RCC 7860 (cell line): ENCODE measurements around the gene GEMIN7.

Source experiments
- DNase-seq: peaks from one replicate; pipeline ENCODE4 v3.0.0-alpha.2; 2015; ENCODE audit warnings: low spot score
- FAIRE-seq: peaks from 2 replicates; lab custom pipeline; 2012; peaks lifted over from hg19 to GRCh38; lab: Jason Lieb, UNC

The GEMIN7 gene

DNA sequence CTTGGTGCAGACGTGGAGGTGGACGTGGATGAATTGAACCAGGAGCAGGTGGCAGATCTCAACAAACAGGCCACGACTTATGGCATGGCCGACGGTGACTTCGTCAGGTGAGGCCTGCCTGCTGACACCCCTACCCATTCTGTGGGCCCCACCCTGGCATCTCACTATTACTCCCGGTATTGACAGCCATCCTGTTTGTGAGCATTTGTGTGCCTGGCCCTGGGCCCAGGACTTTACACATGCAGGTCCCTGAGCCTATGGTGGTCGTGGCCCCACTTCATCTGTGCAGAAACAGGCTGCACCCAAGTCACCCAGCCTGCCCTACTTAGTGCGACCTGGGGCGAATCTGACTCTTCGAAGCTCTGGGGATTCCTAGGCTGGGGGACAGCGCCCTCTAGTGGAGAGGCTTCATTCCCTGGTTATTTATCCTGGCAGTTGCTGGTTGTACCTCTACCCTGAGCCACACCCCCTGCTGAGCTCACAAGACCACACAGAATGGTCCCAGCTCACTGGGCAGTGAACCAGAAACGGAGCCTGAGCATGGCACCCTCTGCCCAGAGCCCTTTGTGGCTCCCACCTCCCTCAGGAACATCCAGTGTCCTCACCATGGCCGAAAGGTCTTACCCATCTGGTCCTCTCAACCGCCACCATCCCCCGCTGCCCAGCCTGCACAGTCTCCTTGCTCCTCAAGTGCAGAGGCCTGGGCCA lies 19.6 kb upstream of the GEMIN7 start:
- DNase-seq (peak; percentile 54), FAIRE-seq (no peak)

GRCh38 chr19:45061965-45062364 lies 17.1 kb upstream of the GEMIN7 start:
- DNase-seq, result no peak
- no peak for FAIRE-seq

DNA sequence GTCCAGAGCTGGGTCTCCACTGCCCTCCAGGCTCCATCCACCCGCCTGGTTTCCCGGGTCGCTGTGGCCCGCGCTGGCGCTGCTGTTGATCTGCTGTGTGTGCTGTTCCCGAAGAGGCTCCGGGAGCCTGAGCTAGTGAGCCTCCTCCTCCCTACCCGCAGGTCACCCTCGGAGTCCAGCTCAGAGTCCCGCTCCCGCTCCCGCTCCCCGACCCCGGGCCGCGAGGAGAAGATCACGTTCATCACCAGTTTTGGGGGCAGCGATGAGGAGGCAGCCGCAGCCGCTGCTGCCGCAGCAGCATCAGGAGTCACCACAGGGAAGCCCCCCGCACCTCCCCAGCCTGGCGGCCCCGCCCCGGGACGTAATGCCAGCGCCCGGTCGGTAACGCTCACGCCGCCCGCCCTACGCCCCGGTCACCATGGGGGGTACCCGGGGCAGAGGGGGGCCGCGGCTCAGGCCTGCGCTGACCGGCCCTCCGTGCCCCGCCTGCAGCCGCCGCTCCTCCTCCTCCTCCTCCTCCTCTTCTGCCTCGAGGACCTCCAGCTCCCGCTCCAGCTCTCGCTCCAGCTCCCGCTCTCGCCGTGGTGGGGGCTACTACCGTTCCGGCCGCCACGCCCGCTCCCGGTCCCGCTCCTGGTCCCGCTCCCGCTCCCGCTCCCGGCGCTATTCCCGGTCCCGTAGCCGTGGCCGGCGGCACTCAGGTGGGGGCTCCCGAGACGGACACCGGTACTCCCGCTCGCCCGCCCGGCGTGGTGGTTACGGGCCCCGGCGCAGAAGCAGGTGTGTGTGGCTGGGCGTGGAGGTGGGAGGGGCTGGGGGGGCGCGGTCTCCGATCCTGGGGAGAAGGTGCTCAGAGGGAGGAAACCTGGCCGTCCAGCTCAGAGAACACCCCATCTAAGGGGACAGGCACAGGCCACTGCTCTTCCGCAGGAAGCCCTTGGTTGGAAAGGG lies 14.9 kb upstream of the GEMIN7 start:
- DNase-seq, result no peak
- FAIRE-seq, result no peak

- no peak for FAIRE-seq
- no peak for DNase-seq
Measured at GRCh38 chr19:45066921-45067661, 12.0 kb upstream of the GEMIN7 start.

GRCh38 chr19:45068041-45068440 lies 11.0 kb upstream of the GEMIN7 start:
- no peak for FAIRE-seq

DNA sequence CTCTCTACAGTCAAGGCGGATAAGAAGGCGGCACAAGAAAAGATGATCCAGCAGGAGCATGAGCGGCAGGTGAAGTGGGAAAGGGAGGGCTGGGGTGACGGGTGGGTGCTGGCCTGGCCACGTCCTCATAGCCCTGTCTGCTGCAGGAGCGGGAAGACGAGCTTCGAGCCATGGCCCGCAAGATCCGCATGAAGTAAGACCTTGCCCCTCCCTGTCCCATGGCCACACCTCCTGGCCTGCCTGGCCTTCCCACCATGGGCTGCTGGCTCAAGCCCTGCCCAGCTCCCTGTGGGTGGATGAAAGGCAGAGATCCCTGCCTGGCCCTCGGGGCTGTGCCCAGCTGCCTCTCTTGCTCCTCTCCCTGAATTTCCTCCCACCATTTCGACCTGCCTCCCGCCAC lies 10.0 kb upstream of the GEMIN7 start:
- FAIRE-seq, result no peak

More at GRCh38 chr19:45068041-45068440, 11.0 kb upstream of the GEMIN7 start:
- DNase-seq, result no peak

GRCh38 chr19:45070214-45070613 lies 8.8 kb upstream of the GEMIN7 start:
- DNase-seq (no peak), FAIRE-seq (no peak)

More for the DNA sequence above, 10.0 kb upstream of the GEMIN7 start:
- DNase-seq, result no peak

- DNase-seq (no peak), FAIRE-seq (no peak)
Measured at GRCh38 chr19:45070861-45071544, 8.1 kb upstream of the GEMIN7 start.

DNA sequence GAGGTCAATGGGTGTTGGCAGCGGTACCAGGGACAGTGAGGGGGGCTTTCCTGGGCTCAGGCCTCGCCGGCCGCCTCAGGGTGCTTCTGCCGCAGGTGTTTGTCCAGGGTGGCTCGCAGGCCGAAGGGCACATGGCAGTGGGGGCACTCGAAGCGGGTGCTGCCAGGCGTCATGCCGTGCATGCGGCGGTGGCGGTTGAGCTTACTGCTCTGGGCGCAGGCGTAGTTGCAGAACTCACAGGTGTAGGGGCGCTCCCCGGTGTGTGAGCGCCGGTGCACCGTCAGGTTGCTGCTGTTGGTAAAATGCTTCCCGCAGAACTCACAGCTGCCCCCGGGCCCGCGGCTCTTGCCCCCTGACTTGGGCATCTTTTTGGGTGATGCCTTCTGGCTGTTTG lies 7.5 kb upstream of the GEMIN7 start:
- FAIRE-seq, result no peak
- DNase-seq, result no peak

DNA sequence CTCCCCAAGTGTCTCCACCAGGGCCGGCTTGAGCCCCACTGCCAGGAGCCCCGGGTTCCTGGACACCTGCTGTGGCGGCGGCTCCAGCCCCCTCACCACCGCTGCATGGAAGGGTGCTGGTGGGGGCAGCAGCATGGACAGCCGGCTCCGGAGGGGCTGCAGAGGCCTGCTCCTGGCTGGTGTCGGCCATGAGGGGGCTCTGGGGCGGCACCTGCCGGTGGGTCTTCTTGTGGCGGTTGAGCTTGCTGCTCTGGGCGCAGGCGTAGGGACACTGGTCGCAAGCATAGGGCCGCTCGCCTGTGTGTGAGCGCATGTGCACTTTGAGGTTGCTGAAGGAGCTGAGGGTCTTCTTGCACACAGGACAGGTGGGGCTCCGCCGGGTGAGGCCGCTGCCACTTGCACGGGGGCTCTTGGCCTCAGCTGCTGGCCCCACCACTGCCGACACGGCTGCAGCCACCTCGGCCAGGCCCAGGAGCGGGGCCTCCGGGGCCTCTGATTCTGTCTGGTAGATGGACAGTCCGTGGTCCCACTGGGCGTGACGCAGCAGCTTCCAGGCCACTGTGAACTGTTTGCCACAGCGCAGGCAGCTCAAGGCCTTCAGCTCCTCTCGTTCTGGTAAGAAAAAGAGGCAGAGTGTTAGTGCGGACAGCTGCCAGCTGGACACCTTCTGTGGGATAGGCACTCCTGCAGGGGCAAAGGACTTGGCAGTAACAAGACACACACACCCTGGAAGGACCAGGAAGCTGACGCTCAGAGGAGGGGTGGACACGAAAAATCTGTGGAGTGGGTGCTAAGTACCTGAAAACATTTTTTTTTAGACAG lies 6.9 kb upstream of the GEMIN7 start:
- DNase-seq, result no peak
- FAIRE-seq, result no peak

DNA sequence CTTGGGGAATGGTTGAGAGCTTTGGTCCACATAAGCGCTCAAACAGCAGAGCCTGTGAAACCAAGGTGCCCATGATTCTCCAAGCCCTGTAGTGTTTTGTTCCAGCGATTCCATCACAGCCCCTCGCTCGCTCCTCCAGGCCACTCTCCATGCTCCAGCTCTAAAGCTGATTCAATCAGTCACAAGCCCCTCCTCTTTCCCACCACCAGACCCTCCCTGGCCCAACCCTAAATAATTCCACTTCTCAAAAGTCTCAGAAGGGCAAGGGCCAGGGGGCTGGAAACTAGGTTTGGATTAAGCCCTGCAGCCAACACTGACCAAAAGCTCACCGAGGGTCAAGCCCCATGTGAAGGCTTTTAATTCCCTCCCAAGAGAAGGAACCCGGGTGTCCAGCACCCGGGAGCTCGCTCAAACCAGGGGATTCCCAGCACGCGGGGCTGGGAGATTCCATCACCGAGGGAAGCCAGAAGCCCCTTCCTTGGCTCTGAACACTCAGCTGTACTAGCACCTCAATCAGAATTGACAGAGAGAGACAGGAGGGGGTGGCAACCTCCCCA lies 4.2 kb upstream of the GEMIN7 start:
- FAIRE-seq (no peak), DNase-seq (no peak)

DNA sequence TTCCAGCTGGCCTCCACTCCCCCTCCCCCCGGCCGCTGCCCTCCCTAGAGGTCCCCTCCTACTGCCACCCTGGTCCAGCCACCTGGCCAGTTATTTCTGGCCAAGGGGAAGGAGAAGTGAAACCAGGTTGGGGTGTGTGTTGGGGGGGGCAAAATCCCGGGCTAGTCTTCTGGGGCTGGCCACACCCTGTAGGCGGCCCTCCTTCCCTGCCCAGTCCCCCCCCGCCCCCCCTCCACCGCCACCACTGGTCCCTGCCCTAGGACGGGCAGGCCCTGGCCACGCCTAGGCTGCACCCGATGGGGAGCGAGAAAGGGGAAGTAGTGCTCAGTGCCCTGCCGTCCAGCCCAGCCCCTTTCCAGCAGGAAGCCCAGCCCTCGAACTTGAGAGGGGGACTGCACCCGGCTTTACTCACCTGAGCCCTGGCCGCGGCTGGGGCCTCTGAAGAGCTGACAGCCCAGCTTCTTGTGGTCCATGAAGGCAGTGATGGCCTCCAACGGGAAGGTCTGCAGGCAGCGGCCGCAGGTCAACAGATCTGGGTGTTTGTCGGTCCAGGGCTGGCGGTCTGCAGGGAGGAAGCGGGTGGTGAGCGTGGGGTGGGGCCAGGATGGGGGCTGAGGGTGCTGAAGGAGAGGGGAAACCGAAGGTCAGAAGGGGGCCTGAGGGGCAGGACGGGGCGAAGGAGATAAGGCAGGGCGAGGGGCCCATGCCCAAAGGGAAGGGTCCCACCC lies 3.6 kb upstream of the GEMIN7 start:
- FAIRE-seq (no peak), DNase-seq (peak; percentile 63)

DNA sequence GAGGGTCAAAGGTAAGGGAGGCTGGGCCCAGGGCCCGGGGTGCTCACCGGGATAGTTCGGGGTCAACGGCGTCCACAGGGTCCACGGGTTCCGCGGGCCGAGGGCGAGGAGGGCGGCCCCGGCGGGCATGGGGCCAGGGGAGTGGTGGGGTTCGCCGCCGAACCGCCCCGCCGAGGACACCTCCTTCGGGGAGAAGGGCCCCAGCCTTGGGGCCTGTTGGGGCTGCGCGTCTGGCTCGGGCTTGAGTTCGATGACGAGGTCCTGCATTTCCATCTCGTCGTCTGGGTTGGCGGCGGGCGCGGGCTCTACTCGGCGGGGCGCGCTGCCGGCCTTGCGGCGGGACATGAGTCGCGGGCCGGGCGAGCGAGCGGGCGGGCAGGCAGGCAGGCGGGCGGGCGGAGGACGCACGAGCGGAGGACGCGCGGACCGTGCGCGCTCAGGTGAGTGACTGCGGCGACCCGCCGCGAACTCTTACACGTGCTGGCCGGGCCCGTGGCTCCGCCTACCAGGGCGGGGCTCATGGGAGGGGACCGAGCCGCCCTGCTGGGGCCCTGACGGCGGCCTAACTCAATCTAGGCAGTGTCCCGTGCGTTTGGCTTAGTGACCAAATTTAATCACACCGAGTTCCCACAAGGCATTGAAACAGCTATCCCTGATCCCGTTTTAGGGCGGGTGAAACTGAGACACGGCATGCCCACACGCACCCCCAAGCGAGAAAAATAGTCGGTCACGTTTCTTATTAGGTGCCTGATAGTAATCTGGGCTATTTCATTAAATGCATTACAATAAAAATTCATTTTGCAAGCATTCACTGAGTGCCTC lies 2.8 kb upstream of the GEMIN7 start, which contains the start of gene ZNF296:
TSS of gene ZNF296 (minus strand) at position 450 of the 822 bp plus-strand sequence. CDS start at position 345, 105 bp downstream.
- DNase-seq (peak; percentile 47), FAIRE-seq (no peak)

GRCh38 chr19:45076851-45077730 lies 2.0 kb upstream of the GEMIN7 start:
- DNase-seq (no peak), FAIRE-seq (no peak)

DNA sequence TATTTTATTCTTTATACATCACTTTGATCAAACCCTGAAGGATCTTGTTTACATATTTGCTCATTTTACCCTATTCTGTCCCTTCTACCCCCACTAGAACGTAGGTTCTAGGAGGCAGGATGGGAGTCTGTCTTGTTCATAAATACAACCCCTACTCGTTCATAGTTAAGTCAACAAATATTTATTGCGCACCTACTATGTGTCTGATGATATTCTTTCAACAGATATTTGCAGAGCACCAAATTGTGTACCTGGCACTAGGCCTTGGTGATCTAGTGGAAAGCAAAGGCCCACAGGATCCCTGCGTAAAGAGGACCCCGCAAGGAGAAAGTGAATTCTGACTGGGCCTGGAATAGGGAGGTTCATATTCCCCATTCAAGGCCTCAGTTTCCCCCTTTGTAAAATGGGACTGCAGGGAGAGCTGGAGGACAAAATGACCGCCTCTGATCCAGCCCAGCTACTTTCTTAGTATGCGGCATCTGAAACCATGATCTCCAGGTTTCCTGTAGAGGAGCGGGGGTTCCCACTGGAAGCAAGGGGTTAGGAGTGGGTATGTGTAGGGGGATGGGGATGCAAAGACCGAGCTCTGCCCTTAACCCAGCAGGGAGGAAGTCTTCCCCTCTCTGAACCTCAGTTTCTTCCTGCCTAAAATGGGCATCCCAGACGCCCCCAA lies 534 bp upstream of the GEMIN7 start:
- FAIRE-seq, result no peak
- DNase-seq, result no peak

- no peak for DNase-seq
- FAIRE-seq, result no peak
Measured at GRCh38 chr19:45079911-45080370, 881 bp downstream of the GEMIN7 start.
